Measurements from ENCODE around the gene CSNK1G1.
"Not testable (repeated sequence)": the region's sequence is repeated elsewhere in the genome, so short reads cannot be mapped to it uniquely, and the experiment has no call there.

The CSNK1G1 gene

GRCh38 chr15:64369078-64369607 is 13.2 kb upstream of the CSNK1G1 start:
- H3K36me3 Mint-ChIP-seq, result peaks cover 63% of the 10 kb centered on the region
- H3K9me3 Mint-ChIP-seq, result no peaks in the 10 kb centered on the region
- no peak overlapping the region for H3K27ac Mint-ChIP-seq
- DNase-seq (ENCODE audit: low spot score in 2 of 2) (no peak), ATAC-seq (no peak)
- H3K4me3 Mint-ChIP-seq, result no peak overlapping the region
- H3K4me1 Mint-ChIP-seq, result no peaks in the 10 kb centered on the region

- ATAC-seq (no peak), DNase-seq (ENCODE audit: low spot score in 2 of 2) (no peak)
- Mint-ChIP-seq H3K9me3 (no peaks in the 10 kb centered on the region), H3K27ac (no peak overlapping the region), H3K36me3 (peaks cover 34% of the 10 kb centered on the region), H3K4me3 (no peak overlapping the region), H3K4me1 (peaks cover 13% of the 10 kb centered on the region)
Observed at GRCh38 chr15:64361259-64361658, 5.3 kb upstream of the CSNK1G1 start.

- peaks cover 15% of the 10 kb centered on the region for H3K36me3 Mint-ChIP-seq
- DNase-seq (ENCODE audit: low spot score in 2 of 2) (no peak), ATAC-seq (no peak)
- peak overlapping the region; percentile 91 for H3K4me3 Mint-ChIP-seq
- H3K4me1 Mint-ChIP-seq, result peaks cover 27% of the 10 kb centered on the region
- H3K27ac Mint-ChIP-seq, result peak overlapping the region; percentile 95
- H3K9me3 Mint-ChIP-seq, result no peaks in the 10 kb centered on the region
Observed at GRCh38 chr15:64356710-64357040, 702 bp upstream of the CSNK1G1 start.

GRCh38 chr15:64355348-64355943 is 527 bp downstream of the CSNK1G1 start:
- no peaks in the 10 kb centered on the region for H3K9me3 Mint-ChIP-seq
- peak; percentile 59 for ATAC-seq
- H3K36me3 Mint-ChIP-seq, result peaks cover 20% of the 10 kb centered on the region
- peak overlapping the region; percentile 91 for H3K4me3 Mint-ChIP-seq
- peak overlapping the region; percentile 95 for H3K27ac Mint-ChIP-seq
- peak; percentile 7 to 78 for DNase-seq (ENCODE audit: low spot score in 2 of 2)
- peaks cover 27% of the 10 kb centered on the region for H3K4me1 Mint-ChIP-seq

- H3K4me1 Mint-ChIP-seq, result peaks cover 27% of the 10 kb centered on the region
- ATAC-seq (no peak), DNase-seq (ENCODE audit: low spot score in 2 of 2) (no peak)
- no peaks in the 10 kb centered on the region for H3K9me3 Mint-ChIP-seq
- H3K4me3 Mint-ChIP-seq, result peak overlapping the region; percentile 91
- H3K36me3 Mint-ChIP-seq, result peaks cover 20% of the 10 kb centered on the region
- peak overlapping the region; percentile 95 for H3K27ac Mint-ChIP-seq
Observed at GRCh38 chr15:64354688-64355344, 1.2 kb downstream of the CSNK1G1 start.

GRCh38 chr15:64351265-64351664 is 4.7 kb downstream of the CSNK1G1 start:
- DNase-seq (ENCODE audit: low spot score in 2 of 2) (no peak), ATAC-seq (no peak)
- H3K9me3 Mint-ChIP-seq, result no peaks in the 10 kb centered on the region
- H3K36me3 Mint-ChIP-seq, result peaks cover 53% of the 10 kb centered on the region
- peaks cover 30% of the 10 kb centered on the region for H3K4me1 Mint-ChIP-seq
- no peak overlapping the region for H3K27ac Mint-ChIP-seq
- no peak overlapping the region for H3K4me3 Mint-ChIP-seq

- DNase-seq (ENCODE audit: low spot score in 2 of 2) (no peak), ATAC-seq (no peak)
- Mint-ChIP-seq H3K36me3 (peaks cover 43% of the 10 kb centered on the region), H3K4me3 (no peak overlapping the region), H3K27ac (no peak overlapping the region), H3K9me3 (no peaks in the 10 kb centered on the region), H3K4me1 (peaks cover 17% of the 10 kb centered on the region)
Observed at GRCh38 chr15:64349375-64349774, 6.6 kb downstream of the CSNK1G1 start.

GRCh38 chr15:64348455-64348854 is 7.5 kb downstream of the CSNK1G1 start:
- no peak for DNase-seq (ENCODE audit: low spot score in 2 of 2)
- H3K9me3 Mint-ChIP-seq, result no peaks in the 10 kb centered on the region
- H3K4me3 Mint-ChIP-seq, result no peak overlapping the region

GRCh38 chr15:64346242-64346641 is 9.7 kb downstream of the CSNK1G1 start:
- Mint-ChIP-seq H3K4me1 (peaks cover 25% of the 10 kb centered on the region), H3K36me3 (peaks cover 40% of the 10 kb centered on the region)
- H3K9me3 Mint-ChIP-seq; DNase-seq (ENCODE audit: low spot score in 2 of 2); ATAC-seq; H3K27ac Mint-ChIP-seq; H3K4me3 Mint-ChIP-seq: not testable (repeated sequence)

More at GRCh38 chr15:64348455-64348854, 7.5 kb downstream of the CSNK1G1 start:
- Mint-ChIP-seq H3K36me3 (peaks cover 43% of the 10 kb centered on the region), H3K4me1 (peaks cover 19% of the 10 kb centered on the region), H3K27ac (peak overlapping the region; percentile 10)
- ATAC-seq, result no peak

GRCh38 chr15:64344651-64345294 is 11.2 kb downstream of the CSNK1G1 start:
- Mint-ChIP-seq H3K4me1 (peaks cover 25% of the 10 kb centered on the region), H3K4me3 (no peak overlapping the region), H3K9me3 (no peaks in the 10 kb centered on the region), H3K36me3 (peaks cover 39% of the 10 kb centered on the region), H3K27ac (no peak overlapping the region)
- DNase-seq (ENCODE audit: low spot score in 2 of 2) (no peak), ATAC-seq (no peak)

- H3K9me3 Mint-ChIP-seq, result no peaks in the 10 kb centered on the region
- H3K4me3 Mint-ChIP-seq, result no peak overlapping the region
- no peak for ATAC-seq
- no peak for DNase-seq (ENCODE audit: low spot score in 2 of 2)
- no peak overlapping the region for H3K27ac Mint-ChIP-seq
- peaks cover 31% of the 10 kb centered on the region for H3K36me3 Mint-ChIP-seq
- peaks cover 25% of the 10 kb centered on the region for H3K4me1 Mint-ChIP-seq
Observed at GRCh38 chr15:64343841-64344240, 12.1 kb downstream of the CSNK1G1 start.

- H3K27ac Mint-ChIP-seq, result no peak overlapping the region
- no peaks in the 10 kb centered on the region for H3K9me3 Mint-ChIP-seq
- no peak for DNase-seq (ENCODE audit: low spot score in 2 of 2)
- H3K36me3 Mint-ChIP-seq, result peaks cover 31% of the 10 kb centered on the region
- no peak for ATAC-seq
- H3K4me1 Mint-ChIP-seq, result peaks cover 19% of the 10 kb centered on the region
- no peak overlapping the region for H3K4me3 Mint-ChIP-seq
Observed at GRCh38 chr15:64343222-64343621, 12.8 kb downstream of the CSNK1G1 start.

- ATAC-seq, result no peak
- Mint-ChIP-seq H3K4me1 (peaks cover 8% of the 10 kb centered on the region), H3K27ac (no peak overlapping the region), H3K4me3 (no peak overlapping the region), H3K9me3 (no peaks in the 10 kb centered on the region), H3K36me3 (peaks cover 25% of the 10 kb centered on the region)
- DNase-seq (ENCODE audit: low spot score in 2 of 2), result no peak
Observed at GRCh38 chr15:64341961-64342360, 14.0 kb downstream of the CSNK1G1 start.

GRCh38 chr15:64340355-64340754 is 15.6 kb downstream of the CSNK1G1 start:
- H3K36me3 Mint-ChIP-seq, result peaks cover 18% of the 10 kb centered on the region
- no peak overlapping the region for H3K27ac Mint-ChIP-seq
- H3K4me1 Mint-ChIP-seq, result peaks cover 18% of the 10 kb centered on the region
- H3K9me3 Mint-ChIP-seq, result no peaks in the 10 kb centered on the region
- no peak overlapping the region for H3K4me3 Mint-ChIP-seq
- ATAC-seq, result no peak
- DNase-seq (ENCODE audit: low spot score in 2 of 2), result no peak

GRCh38 chr15:64337761-64338160 is 18.2 kb downstream of the CSNK1G1 start:
- H3K27ac Mint-ChIP-seq, result peak overlapping the region; percentile 6

More at GRCh38 chr15:64337761-64338160, 18.2 kb downstream of the CSNK1G1 start:
- no peak overlapping the region for H3K4me3 Mint-ChIP-seq
- no peaks in the 10 kb centered on the region for H3K9me3 Mint-ChIP-seq
- H3K36me3 Mint-ChIP-seq, result peaks cover 18% of the 10 kb centered on the region
- H3K4me1 Mint-ChIP-seq, result peaks cover 19% of the 10 kb centered on the region
- no peak for DNase-seq (ENCODE audit: low spot score in 2 of 2)
- ATAC-seq, result no peak

All from stimulated activated effector memory CD8-positive, alpha-beta T cell treated with anti-CD3 and anti-CD28 coated beads, Interleukin-12 subunit alpha, Interleukin-12 subunit beta, amount 100 ng/mL, for 72 hours (primary cell).